ENCODE results near the gene DLX2.
"Not testable (repeated sequence)": the region's sequence is repeated elsewhere in the genome, so short reads cannot be mapped to it uniquely, and the experiment has no call there.

Gene DLX2

DNA sequence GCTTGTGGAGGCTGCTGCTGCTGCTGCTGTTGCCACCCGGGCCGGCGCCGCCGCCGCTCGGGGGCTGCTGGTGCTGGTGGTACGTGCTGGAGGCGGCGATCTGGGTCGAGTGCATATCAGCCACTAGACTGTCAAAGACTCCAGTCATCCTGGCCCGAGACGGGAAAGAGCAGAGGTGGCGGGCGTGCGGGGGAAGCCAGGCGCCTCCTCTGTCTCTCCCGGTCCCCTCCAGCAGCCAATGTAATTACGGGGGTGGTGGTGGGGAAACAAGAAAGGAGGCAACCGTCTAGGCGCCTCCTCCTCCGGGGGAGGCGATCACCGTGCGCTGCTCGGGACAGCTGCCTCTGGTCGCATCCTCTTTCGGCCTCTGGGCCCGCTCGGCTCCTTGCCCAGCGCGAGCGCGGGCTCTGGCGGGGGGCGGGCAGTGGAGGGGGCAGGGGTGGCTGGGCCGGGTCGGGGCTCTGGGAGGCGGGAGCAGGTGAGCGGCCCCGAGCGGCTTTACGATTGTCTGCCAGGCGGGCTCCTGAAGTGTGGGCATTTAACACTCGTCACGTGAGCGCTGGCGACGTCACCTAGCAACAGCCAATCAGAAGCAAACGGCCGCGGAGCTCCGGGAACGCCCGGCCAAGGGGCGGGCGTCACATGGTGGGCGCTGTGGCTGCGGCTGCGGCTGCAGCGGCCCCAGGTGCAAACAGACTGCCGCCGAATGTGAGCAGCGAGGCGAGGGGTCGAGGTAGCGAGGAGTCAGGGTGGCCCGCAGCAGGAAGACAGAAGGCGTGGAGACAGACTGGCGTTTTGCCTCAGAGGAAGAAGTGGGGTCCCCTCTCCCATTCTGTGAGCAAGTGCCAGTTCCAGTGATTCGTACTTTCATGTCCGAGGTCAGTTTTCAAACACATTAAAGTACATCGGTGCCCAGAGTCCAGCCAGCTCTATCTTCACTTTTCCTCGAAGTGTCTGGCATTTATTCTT is at the start of gene DLX2:
DLX2 (minus strand) TSS at position 510 of the 969 bp plus-strand sequence; CDS start at position 148, 362 bp downstream.
- peak within 1 kb of the TSS; percentile 34 to 49 for H3K4me3 ChIP-seq (ENCODE audit: low read depth in 1 of 2, low read length in 2 of 2)
- H3K36me3 ChIP-seq (ENCODE audit: insufficient read depth, low read length), result no peaks in the 10 kb centered on the region
- H3K27me3 ChIP-seq (ENCODE audit: control insufficient read depth in 1 of 2, insufficient read depth in 2 of 2, low read length in 2 of 2), result peaks cover 90 to 100% of the 10 kb centered on the region in 2 donors
- H3K27ac ChIP-seq (ENCODE audit: low read depth, low read length), result no peak within 1 kb of the TSS
- H3K4me1 ChIP-seq (ENCODE audit: insufficient read depth, low read length), result peaks cover 36% of the 10 kb centered on the region
- H3K9me3 ChIP-seq (ENCODE audit: low read length), result no peaks in the 10 kb centered on the region
- H3K9ac ChIP-seq (ENCODE audit: low read length), result no peak within 1 kb of the TSS

DNA sequence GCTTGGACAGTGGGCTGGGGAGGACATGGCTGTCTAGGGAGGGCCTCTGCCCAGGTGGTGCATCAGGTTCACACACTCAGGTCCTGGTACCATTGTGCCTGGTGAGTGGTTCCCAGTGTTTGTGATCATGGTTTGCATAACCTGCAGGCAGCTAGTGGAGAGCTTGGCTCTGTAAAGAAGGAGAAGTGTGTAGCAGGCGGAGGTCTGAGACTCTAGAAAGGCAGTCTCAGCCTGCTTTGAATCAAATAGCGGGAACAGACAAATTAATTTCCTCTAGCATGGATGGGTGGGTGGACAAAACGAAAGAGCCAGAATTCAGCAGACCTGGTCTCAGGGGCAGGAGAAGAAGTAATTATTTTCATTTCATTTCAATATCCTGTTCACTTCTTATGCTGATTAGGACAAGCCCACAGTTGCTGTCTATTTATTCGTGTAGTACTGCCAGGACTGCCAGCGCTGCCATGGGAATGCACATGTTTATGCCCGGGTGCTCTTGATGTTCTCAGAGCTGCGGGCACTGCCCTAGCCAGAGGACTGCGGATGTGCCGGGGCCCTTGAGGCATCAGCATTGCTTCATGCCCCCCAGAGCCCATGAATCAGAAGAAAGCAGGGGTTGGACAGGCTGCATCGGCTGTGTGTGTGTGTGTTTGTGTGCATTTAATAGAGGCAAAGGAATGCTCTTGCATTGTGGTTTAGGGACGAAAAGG is 45.4 kb upstream of the DLX2 start:
- H3K9me3 ChIP-seq (ENCODE audit: low read length), result no peaks in the 10 kb centered on the region
- H3K36me3 ChIP-seq (ENCODE audit: insufficient read depth, low read length), result no peaks in the 10 kb centered on the region
- H3K27ac ChIP-seq (ENCODE audit: low read depth, low read length), result no peak overlapping the region
- peaks cover 0 to 8% of the 10 kb centered on the region in 2 donors for H3K27me3 ChIP-seq (ENCODE audit: control insufficient read depth in 1 of 2, insufficient read depth in 2 of 2, low read length in 2 of 2)
- no peak overlapping the region for H3K4me3 ChIP-seq (ENCODE audit: low read depth in 1 of 2, low read length in 2 of 2)
- H3K4me1 ChIP-seq (ENCODE audit: insufficient read depth, low read length), result no peaks in the 10 kb centered on the region
- no peak overlapping the region for H3K9ac ChIP-seq (ENCODE audit: low read length)

DNA sequence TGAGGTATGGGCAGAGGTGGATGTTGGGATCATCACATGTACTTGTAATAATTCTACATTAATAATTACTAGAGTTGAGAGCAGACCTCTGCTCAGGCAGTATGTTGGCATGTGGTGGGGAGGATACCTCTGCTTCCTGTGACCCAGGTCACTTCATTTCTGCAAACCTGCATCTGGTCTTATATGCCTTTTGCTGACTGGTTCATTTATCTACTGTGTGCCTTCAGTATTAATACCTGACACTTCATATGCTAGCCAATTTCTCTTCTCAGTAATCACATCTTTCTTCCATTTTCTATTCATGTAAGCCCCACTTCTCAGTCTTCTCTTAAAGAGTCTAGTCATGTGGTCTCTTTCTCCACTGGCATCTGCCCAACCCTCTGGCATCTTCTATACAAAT is 41.1 kb upstream of the DLX2 start:
- H3K36me3 ChIP-seq (ENCODE audit: insufficient read depth, low read length), result no peaks in the 10 kb centered on the region
- no peak overlapping the region for H3K27ac ChIP-seq (ENCODE audit: low read depth, low read length)

DNA sequence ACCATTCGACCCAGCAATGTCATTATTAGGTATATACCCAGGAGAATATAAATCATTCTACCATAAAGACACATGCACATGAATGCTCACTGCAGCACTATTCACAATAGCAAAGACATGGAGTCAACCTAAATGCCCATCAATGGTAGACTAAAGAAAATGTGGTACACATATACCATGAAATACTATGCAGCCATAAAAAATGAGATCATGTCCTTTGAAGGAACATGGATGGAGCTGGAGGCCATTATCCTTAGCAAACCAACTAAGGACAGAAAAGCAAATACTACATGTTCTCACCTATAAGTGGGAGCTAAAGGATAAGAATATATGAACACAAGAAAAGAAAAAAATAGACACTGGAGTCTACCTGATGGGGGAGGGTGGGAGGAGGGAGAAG is 36.0 kb upstream of the DLX2 start:
- not testable (repeated sequence) for H3K4me1 ChIP-seq (ENCODE audit: insufficient read depth, low read length); H3K9ac ChIP-seq (ENCODE audit: low read length); H3K4me3 ChIP-seq (ENCODE audit: low read depth in 1 of 2, low read length in 2 of 2); H3K27ac ChIP-seq (ENCODE audit: low read depth, low read length); H3K36me3 ChIP-seq (ENCODE audit: insufficient read depth, low read length); H3K27me3 ChIP-seq (ENCODE audit: control insufficient read depth in 1 of 2, insufficient read depth in 2 of 2, low read length in 2 of 2); H3K9me3 ChIP-seq (ENCODE audit: low read length)

More for the DNA sequence above, 41.1 kb upstream of the DLX2 start:
- Histone ChIP-seq H3K4me1 (ENCODE audit: insufficient read depth, low read length) (no peaks in the 10 kb centered on the region), H3K27me3 (ENCODE audit: control insufficient read depth in 1 of 2, insufficient read depth in 2 of 2, low read length in 2 of 2) (peaks cover 0 to 8% of the 10 kb centered on the region in 2 donors), H3K9me3 (ENCODE audit: low read length) (no peaks in the 10 kb centered on the region), H3K4me3 (ENCODE audit: low read depth in 1 of 2, low read length in 2 of 2) (no peak overlapping the region), H3K9ac (ENCODE audit: low read length) (no peak overlapping the region)

DNA sequence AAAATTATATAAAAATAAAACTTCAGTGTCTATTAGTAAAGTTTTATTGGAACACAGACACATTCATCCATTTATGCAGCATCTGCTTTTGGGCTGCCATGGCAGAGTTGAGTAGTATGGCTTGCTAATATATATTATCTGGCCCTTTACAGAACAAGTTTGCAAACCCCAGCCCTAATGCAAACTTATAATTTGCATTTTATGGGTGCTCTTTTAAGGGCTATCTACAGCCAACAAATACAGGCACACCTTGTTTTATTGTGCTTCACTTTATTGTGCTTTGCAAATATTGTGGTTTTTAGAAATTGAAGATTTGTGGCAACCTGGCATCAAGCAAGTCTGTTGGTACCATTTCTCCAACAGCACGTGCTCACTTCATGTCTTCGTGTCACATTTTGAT is 35.2 kb upstream of the DLX2 start:
- H3K4me3 ChIP-seq (ENCODE audit: low read depth in 1 of 2, low read length in 2 of 2), result no peak overlapping the region
- H3K27me3 ChIP-seq (ENCODE audit: control insufficient read depth in 1 of 2, insufficient read depth in 2 of 2, low read length in 2 of 2), result no peaks in the 10 kb centered on the region
- H3K9ac ChIP-seq (ENCODE audit: low read length), result no peak overlapping the region
- H3K9me3 ChIP-seq (ENCODE audit: low read length), result no peaks in the 10 kb centered on the region
- no peaks in the 10 kb centered on the region for H3K4me1 ChIP-seq (ENCODE audit: insufficient read depth, low read length)
- no peaks in the 10 kb centered on the region for H3K36me3 ChIP-seq (ENCODE audit: insufficient read depth, low read length)
- no peak overlapping the region for H3K27ac ChIP-seq (ENCODE audit: low read depth, low read length)

DNA sequence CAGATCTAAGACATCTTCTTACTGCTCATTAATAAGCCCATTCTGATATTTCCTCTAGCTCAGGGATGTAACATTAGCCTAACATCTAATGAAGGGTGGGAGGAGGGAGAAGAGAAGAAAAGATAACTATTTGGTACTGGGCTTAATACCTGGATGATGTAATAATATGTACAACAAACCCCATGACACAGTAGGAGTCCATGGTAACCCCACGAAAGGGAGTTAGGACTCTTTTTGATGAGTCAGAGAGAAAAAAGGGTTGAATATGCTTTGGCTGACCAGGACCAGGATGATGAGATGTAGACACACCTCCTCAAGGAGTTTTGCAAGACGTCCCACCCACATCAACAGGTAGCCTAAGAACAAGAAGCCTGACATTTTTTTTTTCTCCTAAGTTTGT is 34.4 kb upstream of the DLX2 start:
- Histone ChIP-seq H3K27ac (ENCODE audit: low read depth, low read length) (no peak overlapping the region), H3K4me1 (ENCODE audit: insufficient read depth, low read length) (no peaks in the 10 kb centered on the region), H3K27me3 (ENCODE audit: control insufficient read depth in 1 of 2, insufficient read depth in 2 of 2, low read length in 2 of 2) (no peaks in the 10 kb centered on the region), H3K36me3 (ENCODE audit: insufficient read depth, low read length) (no peaks in the 10 kb centered on the region), H3K9ac (ENCODE audit: low read length) (no peak overlapping the region), H3K9me3 (ENCODE audit: low read length) (no peaks in the 10 kb centered on the region), H3K4me3 (ENCODE audit: low read depth in 1 of 2, low read length in 2 of 2) (no peak overlapping the region)

DNA sequence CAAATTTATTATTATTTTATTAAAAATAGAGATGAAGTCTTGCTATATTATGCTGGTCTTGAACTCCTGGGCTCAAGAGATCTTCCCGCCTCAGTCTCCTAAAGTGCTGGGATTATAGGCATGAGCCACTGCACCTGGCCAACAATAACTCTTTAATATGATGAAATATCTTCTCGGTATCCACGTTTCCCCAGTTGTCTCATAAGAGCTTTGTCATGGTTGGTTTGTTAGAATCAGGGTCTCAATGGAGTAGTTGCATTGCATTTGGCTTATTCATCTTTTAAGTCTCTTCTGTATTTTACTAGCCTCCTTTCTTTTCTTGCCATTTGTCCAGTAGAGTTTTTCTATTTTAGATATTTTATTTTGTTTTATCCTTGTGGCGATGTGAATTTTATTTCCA is 32.7 kb upstream of the DLX2 start:
- Histone ChIP-seq H3K4me3 (ENCODE audit: low read depth in 1 of 2, low read length in 2 of 2) (no peak overlapping the region), H3K9me3 (ENCODE audit: low read length) (no peaks in the 10 kb centered on the region)

DNA sequence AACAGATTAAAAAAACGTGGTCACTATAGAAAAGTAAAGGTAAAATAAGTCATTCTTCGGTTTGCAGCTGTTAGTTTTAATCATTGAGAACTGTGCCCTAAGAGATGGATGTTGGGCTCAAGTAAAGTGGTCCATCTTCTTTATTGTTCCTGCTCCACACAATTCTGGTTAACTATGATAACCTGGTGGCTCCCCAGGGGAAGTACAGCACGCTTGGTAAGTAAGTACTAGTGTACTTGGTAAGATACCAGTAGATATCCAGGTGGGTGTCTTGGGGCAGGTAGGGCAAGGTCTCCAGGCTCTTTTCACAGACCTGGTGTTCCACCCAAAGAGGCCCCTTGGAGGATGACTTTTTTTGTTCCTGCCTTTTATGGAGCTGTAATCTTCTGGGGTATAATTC is 31.6 kb upstream of the DLX2 start:
- H3K9me3 ChIP-seq (ENCODE audit: low read length), result no peaks in the 10 kb centered on the region
- H3K4me1 ChIP-seq (ENCODE audit: insufficient read depth, low read length), result no peaks in the 10 kb centered on the region
- no peak overlapping the region for H3K27ac ChIP-seq (ENCODE audit: low read depth, low read length)
- H3K27me3 ChIP-seq (ENCODE audit: control insufficient read depth in 1 of 2, insufficient read depth in 2 of 2, low read length in 2 of 2), result no peaks in the 10 kb centered on the region
- H3K9ac ChIP-seq (ENCODE audit: low read length), result no peak overlapping the region
- H3K36me3 ChIP-seq (ENCODE audit: insufficient read depth, low read length), result no peaks in the 10 kb centered on the region
- no peak overlapping the region for H3K4me3 ChIP-seq (ENCODE audit: low read depth in 1 of 2, low read length in 2 of 2)

More for the DNA sequence above, 32.7 kb upstream of the DLX2 start:
- Histone ChIP-seq H3K4me1 (ENCODE audit: insufficient read depth, low read length) (no peaks in the 10 kb centered on the region), H3K9ac (ENCODE audit: low read length) (no peak overlapping the region), H3K27me3 (ENCODE audit: control insufficient read depth in 1 of 2, insufficient read depth in 2 of 2, low read length in 2 of 2) (no peaks in the 10 kb centered on the region), H3K27ac (ENCODE audit: low read depth, low read length) (no peak overlapping the region), H3K36me3 (ENCODE audit: insufficient read depth, low read length) (no peaks in the 10 kb centered on the region)

DNA sequence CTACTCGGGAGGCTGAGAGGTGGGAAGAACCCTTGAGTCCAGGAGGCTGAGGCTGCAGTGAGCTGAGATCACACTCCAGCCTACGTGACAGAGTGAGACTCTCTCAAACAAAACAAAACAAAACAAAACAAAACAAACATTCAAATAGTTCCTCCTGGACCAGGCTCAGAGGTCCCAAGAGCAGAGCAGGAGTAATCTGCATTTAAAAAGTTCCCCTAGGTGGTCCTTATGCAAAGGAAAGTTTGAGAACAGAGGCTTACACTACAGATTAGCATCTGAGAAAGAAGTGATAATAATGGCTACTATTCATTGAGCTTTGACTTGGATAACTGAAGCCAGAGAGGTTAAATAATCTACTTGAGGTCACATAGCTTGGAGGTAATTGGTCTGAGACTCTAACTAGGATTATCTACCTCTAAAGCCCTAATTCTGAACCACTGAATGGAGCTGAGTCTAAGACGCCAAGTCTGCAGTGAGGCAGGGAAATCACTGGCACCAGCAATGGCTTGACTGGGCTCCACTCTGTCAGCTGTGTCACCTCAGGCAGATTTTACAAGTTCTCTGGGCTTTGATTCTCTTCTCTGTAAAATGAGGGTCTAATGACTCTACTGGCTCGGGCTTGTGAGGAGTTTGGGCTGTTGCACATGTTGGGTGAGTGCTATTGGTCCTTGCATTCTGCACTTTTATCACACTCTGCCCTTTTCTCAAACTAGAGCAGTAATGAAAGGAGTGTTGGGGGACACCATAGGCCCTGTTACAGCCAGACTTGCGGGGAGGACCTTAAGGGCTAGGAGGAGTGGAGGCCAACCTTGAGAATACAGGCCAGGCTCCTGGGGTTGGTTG is 29.2 kb upstream of the DLX2 start:
- no peak overlapping the region for H3K9ac ChIP-seq (ENCODE audit: low read length)
- no peaks in the 10 kb centered on the region for H3K36me3 ChIP-seq (ENCODE audit: insufficient read depth, low read length)
- no peaks in the 10 kb centered on the region for H3K9me3 ChIP-seq (ENCODE audit: low read length)
- no peak overlapping the region for H3K27ac ChIP-seq (ENCODE audit: low read depth, low read length)
- H3K27me3 ChIP-seq (ENCODE audit: control insufficient read depth in 1 of 2, insufficient read depth in 2 of 2, low read length in 2 of 2), result no peaks in the 10 kb centered on the region
- no peaks in the 10 kb centered on the region for H3K4me1 ChIP-seq (ENCODE audit: insufficient read depth, low read length)
- H3K4me3 ChIP-seq (ENCODE audit: low read depth in 1 of 2, low read length in 2 of 2), result no peak overlapping the region

DNA sequence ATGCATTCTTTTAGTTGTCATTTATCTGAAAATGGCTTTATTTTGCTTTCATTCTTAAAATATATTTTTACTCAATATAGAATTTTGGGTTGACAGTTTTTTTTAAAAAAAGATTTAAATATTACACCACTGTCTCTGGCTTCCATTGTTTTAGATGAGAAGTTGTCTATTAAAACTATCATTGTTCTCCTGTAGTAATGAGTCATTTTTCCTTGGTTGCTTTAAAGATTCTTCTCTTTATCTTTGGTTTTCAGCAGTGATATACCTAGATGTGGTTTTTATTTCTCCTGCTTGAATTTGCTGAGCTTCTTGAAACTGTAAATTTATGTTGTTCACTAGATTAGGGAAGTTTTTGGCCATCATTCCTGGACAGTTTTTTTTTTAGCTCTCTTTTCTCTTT is 26.7 kb upstream of the DLX2 start:
- Histone ChIP-seq H3K4me3 (ENCODE audit: low read depth in 1 of 2, low read length in 2 of 2) (no peak overlapping the region), H3K9ac (ENCODE audit: low read length) (no peak overlapping the region), H3K9me3 (ENCODE audit: low read length) (no peaks in the 10 kb centered on the region), H3K36me3 (ENCODE audit: insufficient read depth, low read length) (no peaks in the 10 kb centered on the region), H3K4me1 (ENCODE audit: insufficient read depth, low read length) (no peaks in the 10 kb centered on the region), H3K27ac (ENCODE audit: low read depth, low read length) (no peak overlapping the region), H3K27me3 (ENCODE audit: control insufficient read depth in 1 of 2, insufficient read depth in 2 of 2, low read length in 2 of 2) (no peaks in the 10 kb centered on the region)

DNA sequence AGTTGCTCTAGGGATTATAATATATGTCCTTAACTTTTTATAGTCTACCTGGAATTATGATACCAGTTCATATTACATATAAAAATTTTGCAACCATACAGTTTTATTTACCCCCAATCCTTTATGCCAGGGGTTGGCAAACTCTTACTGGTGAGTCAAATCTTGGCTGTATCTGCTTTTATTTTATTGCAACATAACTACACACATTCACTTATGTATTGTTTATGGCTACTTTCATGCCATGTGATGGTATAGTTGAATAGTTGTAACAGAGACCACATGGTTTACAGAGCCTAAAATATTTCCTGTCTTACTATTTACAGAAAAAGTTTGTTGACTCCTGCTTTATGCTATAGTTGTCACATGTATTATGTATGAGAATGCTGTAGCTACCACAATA is 25.8 kb upstream of the DLX2 start:
- H3K9me3 ChIP-seq (ENCODE audit: low read length), result no peaks in the 10 kb centered on the region
- no peaks in the 10 kb centered on the region for H3K4me1 ChIP-seq (ENCODE audit: insufficient read depth, low read length)
- no peak overlapping the region for H3K9ac ChIP-seq (ENCODE audit: low read length)
- H3K27ac ChIP-seq (ENCODE audit: low read depth, low read length), result no peak overlapping the region
- H3K36me3 ChIP-seq (ENCODE audit: insufficient read depth, low read length), result no peaks in the 10 kb centered on the region
- H3K27me3 ChIP-seq (ENCODE audit: control insufficient read depth in 1 of 2, insufficient read depth in 2 of 2, low read length in 2 of 2), result no peaks in the 10 kb centered on the region
- no peak overlapping the region for H3K4me3 ChIP-seq (ENCODE audit: low read depth in 1 of 2, low read length in 2 of 2)

Data from muscle layer of colon (tissue), 2 donors.